ENCODE measurements around the gene RASSF7. TPM values are rescaled to one million over a fixed set of nuclear protein-coding genes. Genes with fewer than 3 reads are reported as not detected.

Gene RASSF7
- total RNA-seq, 1 experiment from 2014 or later, result 32.5 TPM

DNA sequence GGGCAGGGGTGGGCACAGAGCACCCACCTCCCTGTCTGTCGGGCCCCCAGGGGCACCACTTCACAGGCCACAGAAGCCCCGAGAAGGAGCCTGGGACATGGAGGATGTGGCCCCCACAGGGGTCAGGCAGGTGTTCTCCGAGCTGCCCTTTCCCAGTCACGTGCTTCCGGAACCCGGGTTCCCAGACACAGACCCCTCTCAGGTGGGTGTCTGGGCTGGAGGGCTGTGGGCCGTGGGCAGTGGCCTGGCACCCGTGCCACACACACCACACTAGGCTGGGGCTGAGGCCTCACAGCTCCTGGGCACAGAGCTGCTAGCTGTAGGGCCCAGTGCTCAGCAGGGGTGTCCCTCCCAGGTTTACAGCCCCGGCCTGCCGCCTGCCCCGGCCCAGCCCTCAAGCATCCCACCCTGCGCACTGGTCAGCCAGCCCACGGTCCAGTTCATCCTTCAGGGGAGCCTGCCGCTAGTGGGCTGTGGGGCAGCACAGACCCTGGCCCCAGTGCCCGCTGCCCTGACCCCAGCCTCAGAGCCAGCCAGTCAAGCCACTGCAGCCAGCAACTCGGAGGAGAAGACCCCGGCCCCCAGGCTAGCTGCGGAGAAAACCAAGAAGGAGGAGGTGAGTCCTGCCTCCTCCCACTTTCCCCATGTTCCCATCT is 49.5 kb downstream of the RASSF7 start (continued):
- TF ChIP-seq, protein P1, sequence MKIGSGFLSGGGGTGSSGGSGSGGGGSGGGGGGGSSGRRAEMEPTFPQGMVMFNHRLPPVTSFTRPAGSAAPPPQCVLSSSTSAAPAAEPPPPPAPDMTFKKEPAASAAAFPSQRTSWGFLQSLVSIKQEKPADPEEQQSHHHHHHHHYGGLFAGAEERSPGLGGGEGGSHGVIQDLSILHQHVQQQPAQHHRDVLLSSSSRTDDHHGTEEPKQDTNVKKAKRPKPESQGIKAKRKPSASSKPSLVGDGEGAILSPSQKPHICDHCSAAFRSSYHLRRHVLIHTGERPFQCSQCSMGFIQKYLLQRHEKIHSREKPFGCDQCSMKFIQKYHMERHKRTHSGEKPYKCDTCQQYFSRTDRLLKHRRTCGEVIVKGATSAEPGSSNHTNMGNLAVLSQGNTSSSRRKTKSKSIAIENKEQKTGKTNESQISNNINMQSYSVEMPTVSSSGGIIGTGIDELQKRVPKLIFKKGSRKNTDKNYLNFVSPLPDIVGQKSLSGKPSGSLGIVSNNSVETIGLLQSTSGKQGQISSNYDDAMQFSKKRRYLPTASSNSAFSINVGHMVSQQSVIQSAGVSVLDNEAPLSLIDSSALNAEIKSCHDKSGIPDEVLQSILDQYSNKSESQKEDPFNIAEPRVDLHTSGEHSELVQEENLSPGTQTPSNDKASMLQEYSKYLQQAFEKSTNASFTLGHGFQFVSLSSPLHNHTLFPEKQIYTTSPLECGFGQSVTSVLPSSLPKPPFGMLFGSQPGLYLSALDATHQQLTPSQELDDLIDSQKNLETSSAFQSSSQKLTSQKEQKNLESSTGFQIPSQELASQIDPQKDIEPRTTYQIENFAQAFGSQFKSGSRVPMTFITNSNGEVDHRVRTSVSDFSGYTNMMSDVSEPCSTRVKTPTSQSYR (CRISPR knock-in tag; IDR thresholded peaks at IDR 0.05), result no peak
- TF ChIP-seq MXD4 (CRISPR knock-in tag; IDR thresholded peaks at IDR 0.05; ENCODE audit: borderline replicate concordance) (no peak), PRRX2 (CRISPR knock-in tag; IDR thresholded peaks at IDR 0.05) (no peak)

DNA sequence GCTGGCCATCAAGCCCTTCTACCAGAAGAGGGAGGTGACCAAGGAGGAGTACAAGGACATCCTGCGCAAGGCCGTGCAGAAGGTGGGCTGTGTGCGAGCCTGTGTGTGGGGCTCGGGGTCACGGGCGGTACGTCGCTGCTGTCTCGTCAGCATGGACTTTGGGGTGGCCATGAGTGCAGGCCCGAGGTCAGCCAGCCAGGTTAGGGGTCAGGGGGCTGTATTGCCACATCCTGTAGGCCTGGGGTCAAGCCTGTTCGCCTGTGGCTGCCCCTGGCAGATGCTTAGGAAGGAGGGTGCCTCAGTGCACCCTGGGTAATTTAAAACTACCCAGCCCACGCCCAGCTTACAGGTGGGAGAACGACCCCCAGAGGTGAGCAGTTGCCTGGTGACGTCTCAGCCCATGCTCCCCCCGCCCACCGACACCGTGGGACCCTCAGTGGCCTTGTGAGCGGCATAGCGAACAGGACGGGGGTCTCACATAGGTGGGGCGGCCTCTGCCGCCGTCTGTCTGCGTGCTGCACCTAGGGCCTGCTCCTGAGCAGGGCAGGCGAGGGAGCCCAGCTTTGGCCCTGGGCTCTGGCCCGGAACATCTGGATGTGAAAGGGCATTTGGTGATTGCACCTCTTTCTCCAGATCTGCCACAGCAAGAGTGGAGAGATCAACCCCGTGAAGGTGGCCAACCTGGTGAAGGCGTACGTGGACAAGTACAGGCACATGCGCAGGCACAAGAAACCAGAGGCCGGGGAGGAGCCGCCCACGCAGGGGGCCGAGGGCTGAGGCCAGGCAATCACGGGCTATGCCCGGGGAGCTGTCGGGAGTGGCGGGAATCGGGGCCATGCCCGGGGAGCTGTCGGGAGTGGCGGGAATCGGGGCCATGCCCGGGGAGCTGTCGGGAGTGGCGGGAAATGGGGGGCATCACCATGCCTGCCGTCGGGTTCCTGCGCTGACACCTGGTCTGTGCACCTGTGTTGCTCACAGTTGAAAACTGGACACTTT is 50.5 kb downstream of the RASSF7 start:
- POLR2A ChIA-PET, result no interaction called here
- H3K4me1 Mint-ChIP-seq, result 0 out of 2 replicates have a peak, but pooled peaks cover 4% of the 10 kb centered on the region
- DNase-seq (ENCODE audit: low spot score) (no peak), ATAC-seq (no peak)
- no peak overlapping the region for H3K4me3 Mint-ChIP-seq
- H3K9me3 Mint-ChIP-seq, result no peaks in the 10 kb centered on the region
- CTCF ChIA-PET, result interaction anchor here (0.6 to 2.8 kb wide), 4 partner anchors 26 to 115 kb away, joined by 3 to 14 read pairs (median 4); partner anchors contain the start of gene LMNTD2
- TF ChIP-seq ZNF416 (CRISPR knock-in tag; IDR thresholded peaks at IDR 0.05) (no peak), NR1H2 (CRISPR knock-in tag; IDR thresholded peaks at IDR 0.05) (no peak), RORB (CRISPR knock-in tag; IDR thresholded peaks at IDR 0.05) (no peak), GRHL2 (CRISPR knock-in tag; IDR thresholded peaks at IDR 0.05; ENCODE audit: insufficient replicate concordance, severe bottlenecking) (no peak), NFYB (CRISPR knock-in tag; conservative IDR thresholded peaks at IDR 0.05; ENCODE audit: low read depth) (no peak), SP1 (CRISPR knock-in tag; conservative IDR thresholded peaks at IDR 0.05) (no peak), IRF2 (CRISPR knock-in tag; IDR thresholded peaks at IDR 0.05; ENCODE audit: borderline replicate concordance, low read depth) (no peak), JAZF1 (CRISPR knock-in tag; IDR thresholded peaks at IDR 0.05) (no peak), ETV6 (CRISPR knock-in tag; IDR thresholded peaks at IDR 0.05) (no peak), FOXJ3 (CRISPR knock-in tag; IDR thresholded peaks at IDR 0.05; ENCODE audit: borderline replicate concordance) (no peak)
- TF ChIP-seq, protein P2, sequence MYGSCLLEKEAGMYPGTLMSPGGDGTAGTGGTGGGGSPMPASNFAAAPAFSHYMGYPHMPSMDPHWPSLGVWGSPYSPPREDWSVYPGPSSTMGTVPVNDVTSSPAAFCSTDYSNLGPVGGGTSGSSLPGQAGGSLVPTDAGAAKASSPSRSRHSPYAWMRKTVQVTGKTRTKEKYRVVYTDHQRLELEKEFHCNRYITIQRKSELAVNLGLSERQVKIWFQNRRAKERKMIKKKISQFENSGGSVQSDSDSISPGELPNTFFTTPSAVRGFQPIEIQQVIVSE (CRISPR knock-in tag; IDR thresholded peaks at IDR 0.05; ENCODE audit: borderline replicate concordance), result no peak
- TF ChIP-seq, protein P3, sequence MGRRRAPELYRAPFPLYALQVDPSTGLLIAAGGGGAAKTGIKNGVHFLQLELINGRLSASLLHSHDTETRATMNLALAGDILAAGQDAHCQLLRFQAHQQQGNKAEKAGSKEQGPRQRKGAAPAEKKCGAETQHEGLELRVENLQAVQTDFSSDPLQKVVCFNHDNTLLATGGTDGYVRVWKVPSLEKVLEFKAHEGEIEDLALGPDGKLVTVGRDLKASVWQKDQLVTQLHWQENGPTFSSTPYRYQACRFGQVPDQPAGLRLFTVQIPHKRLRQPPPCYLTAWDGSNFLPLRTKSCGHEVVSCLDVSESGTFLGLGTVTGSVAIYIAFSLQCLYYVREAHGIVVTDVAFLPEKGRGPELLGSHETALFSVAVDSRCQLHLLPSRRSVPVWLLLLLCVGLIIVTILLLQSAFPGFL (CRISPR knock-in tag; IDR thresholded peaks at IDR 0.05; ENCODE audit: borderline replicate concordance), result no peak
- TF ChIP-seq, protein P4, sequence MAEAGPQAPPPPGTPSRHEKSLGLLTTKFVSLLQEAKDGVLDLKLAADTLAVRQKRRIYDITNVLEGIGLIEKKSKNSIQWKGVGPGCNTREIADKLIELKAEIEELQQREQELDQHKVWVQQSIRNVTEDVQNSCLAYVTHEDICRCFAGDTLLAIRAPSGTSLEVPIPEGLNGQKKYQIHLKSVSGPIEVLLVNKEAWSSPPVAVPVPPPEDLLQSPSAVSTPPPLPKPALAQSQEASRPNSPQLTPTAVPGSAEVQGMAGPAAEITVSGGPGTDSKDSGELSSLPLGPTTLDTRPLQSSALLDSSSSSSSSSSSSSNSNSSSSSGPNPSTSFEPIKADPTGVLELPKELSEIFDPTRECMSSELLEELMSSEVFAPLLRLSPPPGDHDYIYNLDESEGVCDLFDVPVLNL (CRISPR knock-in tag; IDR thresholded peaks at IDR 0.05; ENCODE audit: borderline replicate concordance, low read depth), result no peak
- TF ChIP-seq, protein P5, sequence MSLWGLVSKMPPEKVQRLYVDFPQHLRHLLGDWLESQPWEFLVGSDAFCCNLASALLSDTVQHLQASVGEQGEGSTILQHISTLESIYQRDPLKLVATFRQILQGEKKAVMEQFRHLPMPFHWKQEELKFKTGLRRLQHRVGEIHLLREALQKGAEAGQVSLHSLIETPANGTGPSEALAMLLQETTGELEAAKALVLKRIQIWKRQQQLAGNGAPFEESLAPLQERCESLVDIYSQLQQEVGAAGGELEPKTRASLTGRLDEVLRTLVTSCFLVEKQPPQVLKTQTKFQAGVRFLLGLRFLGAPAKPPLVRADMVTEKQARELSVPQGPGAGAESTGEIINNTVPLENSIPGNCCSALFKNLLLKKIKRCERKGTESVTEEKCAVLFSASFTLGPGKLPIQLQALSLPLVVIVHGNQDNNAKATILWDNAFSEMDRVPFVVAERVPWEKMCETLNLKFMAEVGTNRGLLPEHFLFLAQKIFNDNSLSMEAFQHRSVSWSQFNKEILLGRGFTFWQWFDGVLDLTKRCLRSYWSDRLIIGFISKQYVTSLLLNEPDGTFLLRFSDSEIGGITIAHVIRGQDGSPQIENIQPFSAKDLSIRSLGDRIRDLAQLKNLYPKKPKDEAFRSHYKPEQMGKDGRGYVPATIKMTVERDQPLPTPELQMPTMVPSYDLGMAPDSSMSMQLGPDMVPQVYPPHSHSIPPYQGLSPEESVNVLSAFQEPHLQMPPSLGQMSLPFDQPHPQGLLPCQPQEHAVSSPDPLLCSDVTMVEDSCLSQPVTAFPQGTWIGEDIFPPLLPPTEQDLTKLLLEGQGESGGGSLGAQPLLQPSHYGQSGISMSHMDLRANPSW (CRISPR knock-in tag; conservative IDR thresholded peaks at IDR 0.05; ENCODE audit: low read depth), result no peak
- no peak overlapping the region for H3K27ac Mint-ChIP-seq
- H3K27me3 Mint-ChIP-seq (ENCODE audit: low read depth), result no peaks in the 10 kb centered on the region
- peaks cover 23% of the 10 kb centered on the region for H3K36me3 Mint-ChIP-seq
